CD4-positive, alpha-beta T cell treated with Interleukin-17A for 4 hours (primary cell): Measurements from ENCODE around the gene GMDS.

Source experiments
- DNase-seq: peaks from one replicate; pipeline ENCODE4 v3.0.0-alpha.2; 2020; ENCODE audit warnings: mixed read lengths

Gene GMDS

GRCh38 chr6:2173203-2173961 lies 72.0 kb downstream of the GMDS start:
- DNase-seq: no peak

GRCh38 chr6:2171728-2172127 lies 73.7 kb downstream of the GMDS start:
- DNase-seq: no peak

GRCh38 chr6:2168480-2168879 lies 76.9 kb downstream of the GMDS start:
- DNase-seq: no peak

GRCh38 chr6:2166717-2167116 lies 78.7 kb downstream of the GMDS start:
- no peak for DNase-seq

DNA sequence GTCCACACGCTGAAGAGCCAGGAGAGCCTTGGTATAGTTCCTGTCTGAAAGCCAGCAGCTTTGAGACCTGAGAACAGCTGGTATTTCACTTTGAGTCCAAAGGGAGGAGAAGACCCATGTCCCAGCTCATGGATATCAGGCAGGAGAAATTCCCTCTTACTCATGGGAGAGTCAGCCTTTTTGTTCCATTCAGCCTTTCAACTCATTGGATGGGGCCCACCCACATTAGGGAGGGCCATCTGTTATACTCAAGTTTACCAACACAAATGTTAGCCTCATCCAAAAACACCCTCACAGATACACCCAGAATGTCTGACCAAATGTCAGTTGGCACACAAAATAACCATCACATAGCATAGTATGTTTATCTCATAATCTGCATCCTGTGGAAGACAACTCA lies 80.1 kb downstream of the GMDS start:
- DNase-seq: no peak

DNA sequence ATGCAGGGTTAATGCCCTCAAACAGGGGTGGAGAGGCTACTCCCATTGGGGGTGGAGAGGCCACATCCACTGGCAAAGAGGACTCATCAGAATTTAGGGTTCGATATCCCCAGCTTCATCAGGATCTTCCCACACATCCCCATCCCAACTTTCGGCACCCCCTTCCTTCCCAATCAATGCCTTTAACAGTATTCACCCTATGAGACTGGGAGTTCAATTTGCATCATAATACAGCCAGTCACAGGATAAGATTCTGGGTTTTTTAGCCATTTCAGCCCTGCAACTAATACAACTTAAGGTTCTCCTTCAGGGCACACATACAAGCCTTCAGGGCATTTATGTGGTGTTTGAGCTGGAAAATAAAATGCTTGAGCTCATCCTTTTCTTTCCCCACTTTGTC lies 80.9 kb downstream of the GMDS start:
- no peak for DNase-seq

DNA sequence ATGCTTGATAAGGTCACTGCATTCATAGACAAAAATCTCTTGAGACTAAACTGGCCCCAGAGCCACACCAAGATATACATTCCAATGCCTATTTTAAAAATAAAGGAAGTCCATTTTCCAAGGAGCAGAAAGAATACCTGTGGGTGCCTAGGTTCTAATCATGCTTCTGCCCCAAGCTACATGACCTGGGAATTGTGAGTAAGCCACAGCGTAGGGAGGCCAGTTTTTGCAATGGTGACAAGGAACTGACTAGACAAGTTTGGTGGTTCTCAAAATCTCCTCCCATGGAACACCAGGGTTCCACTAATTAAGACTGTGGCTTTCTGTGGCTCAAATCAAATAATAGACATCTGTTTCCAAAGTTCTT lies 83.3 kb downstream of the GMDS start:
- no peak for DNase-seq

GRCh38 chr6:2158596-2159271 lies 86.7 kb downstream of the GMDS start:
- DNase-seq: no peak

GRCh38 chr6:2157441-2158127 lies 87.8 kb downstream of the GMDS start:
- DNase-seq: peak; percentile 5

- no peak for DNase-seq
Observed at GRCh38 chr6:2155206-2155605, 90.2 kb downstream of the GMDS start.

DNA sequence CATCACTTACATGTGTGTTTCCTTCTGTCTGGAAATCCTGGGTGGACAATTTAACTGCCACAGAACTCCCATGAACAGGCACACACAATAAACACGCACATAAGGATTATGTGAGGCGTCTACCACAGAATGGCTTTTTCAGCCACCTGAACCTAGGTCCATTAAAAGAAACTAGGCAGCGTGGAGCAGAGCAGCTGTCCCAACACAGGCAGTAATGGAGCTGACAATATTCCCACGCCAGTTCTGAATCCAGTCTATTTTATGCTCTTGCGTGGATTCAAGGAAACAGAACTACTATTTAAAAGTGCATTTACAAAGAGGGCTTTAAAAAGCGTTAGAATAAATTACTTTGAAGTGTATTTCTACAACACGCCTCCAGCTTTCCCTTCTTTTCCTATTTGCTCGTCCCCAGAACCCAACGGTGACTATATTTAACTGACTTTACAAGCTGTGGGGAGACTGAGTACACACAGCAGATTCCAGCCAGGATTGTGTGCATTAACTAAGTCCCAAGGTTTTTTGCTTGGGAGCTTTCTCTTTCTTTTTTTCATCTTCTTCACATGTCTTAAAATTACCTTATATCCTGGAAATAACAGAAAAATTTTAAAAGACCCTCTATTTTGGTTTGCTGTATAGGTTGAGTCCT lies 95.9 kb downstream of the GMDS start:
- no peak for DNase-seq

DNA sequence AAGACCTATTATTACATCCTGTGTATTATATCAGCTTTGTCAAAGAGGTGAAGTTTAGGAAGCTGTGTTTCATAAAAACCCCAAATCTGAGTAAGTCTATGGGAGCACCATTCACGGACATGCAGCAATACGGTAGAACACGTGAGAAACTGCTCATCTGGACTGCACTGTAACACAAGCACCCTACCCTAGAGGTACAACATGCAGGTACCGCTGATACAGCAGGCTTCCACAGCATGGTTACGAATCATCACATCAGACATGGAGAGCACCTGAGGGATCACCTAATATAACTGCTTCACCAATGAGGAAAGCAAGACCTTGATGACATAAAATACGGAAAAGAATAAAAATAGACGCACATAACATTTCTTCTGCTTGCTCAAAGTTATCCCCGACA lies 96.7 kb downstream of the GMDS start:
- no peak for DNase-seq

- DNase-seq: no peak
Observed at GRCh38 chr6:2147766-2148448, 97.5 kb downstream of the GMDS start.

GRCh38 chr6:2147261-2147660 lies 98.1 kb downstream of the GMDS start:
- no peak for DNase-seq

GRCh38 chr6:2144210-2144609 lies 101.2 kb downstream of the GMDS start:
- DNase-seq: no peak

DNA sequence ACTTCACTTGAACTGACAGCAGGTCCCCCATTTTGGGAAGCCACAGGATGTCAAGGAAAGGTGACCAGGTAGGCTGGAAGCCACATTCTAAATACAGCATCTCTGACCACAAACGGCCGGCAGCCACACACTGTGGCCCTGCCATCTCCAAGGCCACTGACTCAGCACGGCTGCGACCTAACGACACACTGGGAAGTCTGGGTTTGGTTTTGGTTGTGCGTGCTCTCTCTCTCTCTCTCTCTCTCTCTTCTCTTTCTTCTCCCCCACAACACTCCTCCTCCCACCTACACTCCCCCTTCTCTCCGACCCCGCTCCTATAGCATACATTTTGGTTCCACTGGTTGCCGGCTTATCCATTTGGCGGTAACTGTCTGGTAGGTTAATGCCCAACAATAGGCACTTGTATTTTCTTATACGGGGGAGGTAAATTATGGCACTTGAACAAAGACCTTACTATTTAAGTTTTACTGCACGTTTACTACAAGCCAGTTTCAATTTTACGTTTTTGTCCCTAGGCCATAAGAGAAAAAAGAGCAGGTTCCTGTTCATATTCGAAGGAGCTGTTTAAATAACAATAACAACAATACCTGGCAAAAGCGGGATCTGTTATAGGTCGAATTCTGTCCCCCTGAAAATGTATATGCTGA lies 103.6 kb downstream of the GMDS start:
- no peak for DNase-seq

DNA sequence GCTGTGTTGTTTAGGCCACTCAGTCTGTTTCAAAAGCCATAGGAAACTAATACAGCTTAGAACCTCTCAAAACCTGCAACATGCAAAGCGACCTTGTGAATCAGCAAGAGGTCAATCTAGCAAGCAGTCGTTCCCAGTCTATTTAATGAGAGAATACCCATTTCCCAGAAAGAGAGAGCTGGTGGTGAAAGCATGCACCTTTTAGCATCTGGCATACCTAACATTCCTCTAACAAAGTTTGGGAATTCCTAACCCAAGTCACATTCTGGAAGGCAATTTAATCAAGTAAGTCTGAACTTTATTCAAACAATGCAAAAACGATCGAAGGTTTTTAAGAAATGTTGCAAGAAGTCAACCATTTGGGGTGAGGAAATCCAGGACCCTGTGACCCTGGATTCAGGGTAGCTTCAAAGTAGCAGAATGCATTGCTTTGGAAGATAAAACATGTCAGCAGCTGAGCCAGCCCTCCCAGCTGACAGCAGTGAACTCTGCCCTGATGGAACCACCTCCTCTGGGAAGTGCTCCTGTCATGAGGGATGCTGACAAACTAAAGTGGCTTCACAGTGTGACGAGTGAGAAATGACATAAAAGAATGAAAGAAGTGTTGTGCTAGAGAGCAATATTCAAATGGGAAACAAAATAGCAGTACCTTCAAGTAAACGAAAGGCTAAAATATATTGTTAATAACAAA lies 104.8 kb downstream of the GMDS start:
- DNase-seq: no peak

- no peak for DNase-seq
Observed at GRCh38 chr6:2135401-2135800, 110.0 kb downstream of the GMDS start.

GRCh38 chr6:2134554-2134953 lies 110.9 kb downstream of the GMDS start:
- DNase-seq: no peak

GRCh38 chr6:2133716-2134310 lies 111.6 kb downstream of the GMDS start:
- no peak for DNase-seq

GRCh38 chr6:2132916-2133315 lies 112.5 kb downstream of the GMDS start:
- no peak for DNase-seq
